GM12878 (cell line): ENCODE results near the gene C19orf12. TPM values are rescaled to one million over a fixed set of nuclear protein-coding genes. Genes with fewer than 3 reads are reported as not detected.
A peak's percentile ranks its signal among the peaks of the same experiment; 100 is the strongest.

Experiments
- ATAC-seq: fragments of 200-7000 bp; cut with Tn5 transposase; 3 replicates; pipeline ENCODE4 v1.9.1; 2020; ENCODE audit warnings: mild to moderate bottlenecking, moderate library complexity
- BruUV-seq: library from RNA; stranded (reverse); fragments of 400-500 nt; replicated peaks from 2 replicates; lab custom pipeline; 2021; lab: Mats Ljungman, UMichigan
- CTCF ChIA-PET: fragments of 300-600 bp; sonication (Branson Sonifier 250); formaldehyde crosslinking; extraction: SDS; loops from one replicate; lab custom pipeline; 2021; ENCODE audit warnings: inconsistent platforms; lab: Yijun Ruan, JAX
- POLR2A ChIA-PET: fragments of 350-600 bp; formaldehyde crosslinking; extraction: SDS; loops from one replicate; lab custom pipeline; 2021; ENCODE audit warnings: inconsistent platforms; lab: Charles Lee
- RAD21 ChIA-PET: fragments of 300-600 bp; sonication (Branson Sonifier 250); formaldehyde crosslinking; loops from one replicate; lab custom pipeline; 2023; ENCODE audit warnings: antibody characterized with exemption; ENCODE audit not compliant: unreplicated experiment; lab: Charles Lee
- SMC1A ChIA-PET: fragments of 300-600 bp; sonication (Branson Sonifier 250); formaldehyde crosslinking; loops from one replicate; lab custom pipeline; 2023; ENCODE audit not compliant: unreplicated experiment, uncharacterized antibody; lab: Charles Lee
- DNase-seq: peaks from one replicate; pipeline ENCODE4 v3.0.0-alpha.2; 2011; ENCODE audit warnings: low read depth, low spot score
- FAIRE-seq: peaks from 3 replicates; lab custom pipeline; 2011; peaks lifted over from hg19 to GRCh38; lab: Jason Lieb, UNC
- H2AFZ ChIP-seq: 2 replicates; pipeline ENCODE4 v1.6.0; 2011; ENCODE audit warnings: low read depth, low read length, control low read depth; ENCODE audit not compliant: control insufficient read depth
- H3K27ac ChIP-seq: 2 replicates; pipeline ENCODE4 v1.5.1; 2011; ENCODE audit warnings: control low read depth; ENCODE audit not compliant: control insufficient read depth, insufficient read depth
- H3K27me3 ChIP-seq, 2 experiments: replicated peaks in 1 of 2; 2 replicates each; pipeline versions ENCODE4 v1.6.0 to v1.6.1; 2011; ENCODE audit warnings: low read length in 1 of 2; ENCODE audit not compliant: control insufficient read depth in 2 of 2, insufficient read depth in 2 of 2
- H3K36me3 ChIP-seq, 2 experiments: 2 replicates each; pipeline ENCODE4 v1.5.1; 2011; ENCODE audit warnings: low read length in 1 of 2; ENCODE audit not compliant: control insufficient read depth in 2 of 2, insufficient read depth in 2 of 2
- H3K4me1 ChIP-seq: 2 replicates; pipeline ENCODE4 v1.6.1; 2011; ENCODE audit warnings: mild to moderate bottlenecking, low read length, moderate library complexity, mixed read lengths; ENCODE audit not compliant: control insufficient read depth, insufficient read depth
- H3K4me2 ChIP-seq: 2 replicates; pipeline ENCODE4 v1.6.0; 2011; ENCODE audit warnings: control low read depth; ENCODE audit not compliant: control insufficient read depth, insufficient read depth
- H3K4me3 ChIP-seq: fragments of 200-600 bp; sonication (generic); 2 replicates; pipeline ENCODE4 v1.5.1; 2016
- H3K79me2 ChIP-seq: 2 replicates; pipeline ENCODE4 v1.6.0; 2011; ENCODE audit warnings: low read length; ENCODE audit not compliant: control insufficient read depth, insufficient read depth
- H3K9ac ChIP-seq: 2 replicates; pipeline ENCODE4 v1.8.0; 2011; ENCODE audit warnings: low read length, control low read depth, mixed read lengths; ENCODE audit not compliant: control insufficient read depth, insufficient read depth
- H3K9me3 ChIP-seq: replicated peaks from 3 replicates; pipeline ENCODE4 v1.5.1; 2011; ENCODE audit warnings: mild to moderate bottlenecking, low read length; ENCODE audit not compliant: control insufficient read depth, insufficient read depth
- H4K20me1 ChIP-seq: 2 replicates; pipeline ENCODE4 v1.6.0; 2011; ENCODE audit not compliant: control insufficient read depth, insufficient read depth
- BACH1 ChIP-seq: fragments of 450-650 bp; IDR thresholded peaks from 2 replicates; pipeline ENCODE4 v1.6.1; 2017; ENCODE audit warnings: mild to moderate bottlenecking, borderline replicate concordance
- DPF2 ChIP-seq: fragments of 450-650 bp; IDR thresholded peaks from 2 replicates; pipeline ENCODE4 v1.6.1; 2017; ENCODE audit warnings: mild to moderate bottlenecking
- E2F8 ChIP-seq: fragments of 450-650 bp; IDR thresholded peaks from 2 replicates; pipeline ENCODE4 v1.6.1; 2018; ENCODE audit warnings: mild to moderate bottlenecking, low read depth, moderate library complexity; ENCODE audit not compliant: partially characterized antibody
- FOS ChIP-seq: IDR thresholded peaks from 3 replicates; pipeline ENCODE4 v1.6.1; 2011; ENCODE audit warnings: borderline replicate concordance; ENCODE audit not compliant: insufficient read length; ENCODE audit errors: extremely low read depth
- NR2C2 ChIP-seq: IDR thresholded peaks from 2 replicates; pipeline ENCODE4 v1.6.1; 2011; ENCODE audit warnings: borderline replicate concordance, low read depth; ENCODE audit not compliant: control insufficient read depth, insufficient read length
- PML ChIP-seq: IDR thresholded peaks from 2 replicates; pipeline ENCODE4 v1.6.1; 2012; ENCODE audit warnings: low read length, inconsistent platforms
- POLR2AphosphoS2 ChIP-seq: IDR thresholded peaks from 2 replicates; pipeline ENCODE4 v1.6.1; 2011; ENCODE audit warnings: low read depth, mild to moderate bottlenecking, low read length, improper control_type of control experiment, moderate library complexity
- POU2F2 ChIP-seq: IDR thresholded peaks from 3 replicates; pipeline ENCODE4 v1.6.1; 2011; ENCODE audit warnings: low read depth, mild to moderate bottlenecking, low read length, borderline replicate concordance
- RAD51 ChIP-seq: fragments of 450-650 bp; IDR thresholded peaks from 2 replicates; pipeline ENCODE4 v1.6.1; 2016; ENCODE audit warnings: moderate library complexity, mild to moderate bottlenecking, inconsistent platforms
- RUNX3 ChIP-seq: IDR thresholded peaks from 2 replicates; pipeline ENCODE4 v1.6.1; 2012; ENCODE audit warnings: low read length, inconsistent platforms
- SP1 ChIP-seq: IDR thresholded peaks from one replicate; pipeline ENCODE4 v1.6.1; 2011; ENCODE audit warnings: low read depth, low read length
- ZNF274 ChIP-seq: IDR thresholded peaks from one replicate; pipeline ENCODE4 v1.8.0; 2011; ENCODE audit not compliant: insufficient read length, insufficient read depth
- WGBS: methylation state at CpG from one replicate; pipeline ENCODE4 v1.1.6; 2016; ENCODE audit warnings: low lambda C conversion rate; ENCODE audit not compliant: insufficient replicate concordance, insufficient coverage; ENCODE audit errors: missing lambda C conversion rate; 5-methylcytosine and 5-hydroxymethylcytosine counted together
- in situ Hi-C: fragments of 300-500 bp; cut with MboI; formaldehyde crosslinking; loops from 9 replicates; pipeline ENCODE4 v1.14.3; 2018; ENCODE audit warnings: mixed read lengths
- intact Hi-C: fragments of 100-400 bp; cut with micrococcal nuclease; formaldehyde crosslinking; loops from one replicate; pipeline ENCODE4 v1.14.2; 2022; ENCODE audit not compliant: unreplicated experiment
- polyA plus RNA-seq, 11 experiments: library from polyadenylated mRNA; depleted of rRNA in 4 of 11; unstranded in 6 of 11; stranded (reverse) in 5 of 11; fragments of >200 nt; fragmentation: Nextera tagmentation in 4 of 11; fragmentation: Illumina TruSeq in 1 of 11; extraction: Ambion mirVana in 4 of 11; extraction: Trizol in 1 of 11; gene quantifications; 1 replicate in 1 of 11; 2 replicates in 10 of 11; pipeline versions ENCODE4 v1.2.1 to v1.2.3, GENCODE V29; 2011 to 2016; ENCODE audit warnings: inconsistent platforms in 2 of 11, missing spikeins in 2 of 11, low read depth in 1 of 11
- total RNA-seq, 4 experiments: library from RNA; depleted of rRNA in 3 of 4; stranded (reverse); fragments of >200 nt in 3 of 4; fragmentation: Illumina TruSeq in 1 of 4; extraction: Trizol in 1 of 4; gene quantifications; 2 replicates each; pipeline versions ENCODE4 v1.2.1 to v1.2.3, GENCODE V29; 2013 to 2021
- TF ChIP-seq, protein P1 (sequence below): IDR thresholded peaks from 2 replicates; pipeline ENCODE4 v1.6.1; 2011; ENCODE audit warnings: low read depth, mild to moderate bottlenecking, low read length, moderate library complexity, borderline replicate concordance; ENCODE audit errors: extremely low read depth
- TF ChIP-seq, protein P2 (sequence below): fragments of 450-650 bp; IDR thresholded peaks from 2 replicates; pipeline ENCODE4 v1.6.1; 2017; ENCODE audit warnings: low read depth, mild to moderate bottlenecking, moderate library complexity
- TF ChIP-seq, protein P3 (sequence below): fragments of 450-650 bp; IDR thresholded peaks from 2 replicates; pipeline ENCODE4 v1.6.1; 2017; ENCODE audit warnings: mild to moderate bottlenecking, moderate library complexity

The C19orf12 gene
- total and polyA plus RNA-seq, 10 of the 15 experiments (the other 5 are each of a cell fraction or from before 2014, with no cell fraction given) = 2.3 to 23.5 (median 20.3) TPM

DNA sequence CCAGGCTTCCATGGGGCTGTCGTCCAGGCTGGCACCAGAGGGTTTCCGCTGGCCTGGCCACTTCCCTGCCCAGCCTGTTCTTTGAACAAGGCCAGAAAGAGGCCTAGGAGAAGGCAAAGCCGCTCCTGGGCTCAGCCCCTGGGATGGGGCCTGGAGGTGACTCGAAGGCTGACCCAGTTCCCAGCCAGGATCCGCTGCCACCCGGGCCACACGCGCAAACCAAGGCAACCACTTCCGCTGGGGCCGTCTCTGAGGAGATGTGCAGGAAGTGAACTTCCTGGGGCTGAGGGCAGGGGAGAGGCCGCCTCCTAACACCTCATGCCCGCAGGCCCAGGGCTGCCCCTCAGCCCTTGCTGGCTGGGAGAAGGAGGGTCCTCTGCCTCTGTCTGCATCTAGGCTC lies 34.6 kb downstream of the C19orf12 start:
- CTCF ChIA-PET = interaction anchor here (0.5 to 1.8 kb wide), 4 partner anchors 7 to 982 kb away, joined by 3 to 6 read pairs (median 4); partner anchors contain the start of gene PLEKHF1
- FAIRE-seq (no peak), DNase-seq (no peak), ATAC-seq (peak; percentile 91)
- Histone ChIP-seq H3K4me2 (peak overlapping the region; percentile 83), H3K9me3 (no peaks in the 10 kb centered on the region), H2AFZ (peak overlapping the region; percentile 80), H4K20me1 (no peaks in the 10 kb centered on the region), H3K27ac (peak overlapping the region; percentile 86), H3K4me3 (no peak overlapping the region), H3K79me2 (no peaks in the 10 kb centered on the region; the same call in none of the 2 replicates), H3K36me3 (peaks cover 0 to 21% of the 10 kb centered on the region in 2 experiments; a peak in 3 of 4 replicates), H3K27me3 (no peaks in the 10 kb centered on the region), H3K4me1 (peaks cover 27% of the 10 kb centered on the region), H3K9ac (peak overlapping the region; percentile 34; the same call in 1 of the 2 replicates)
- RAD21 ChIA-PET = interaction anchor here (3.1 kb wide), 1 partner anchor 36 kb away, joined by 8 read pairs; no protein-coding TSS in a partner anchor
- 10% methylated on average over 12 of the region's 12 CpGs for WGBS
- POLR2A ChIA-PET = interaction anchor here (1.0 kb wide), 1 partner anchor 15 kb away, joined by 3 read pairs; the partner anchor contains the start of gene PLEKHF1
- intact Hi-C loops = no loop called here
- BruUV-seq = no TSS peak
- in situ Hi-C loops = no loop called here
- SMC1A ChIA-PET = interaction anchor here (1.0 to 1.3 kb wide), 4 partner anchors 8 to 33 kb away, joined by 3 to 5 read pairs (median 4); no protein-coding TSS in a partner anchor
- no peak for TF ChIP-seq BACH1
- TF ChIP-seq, protein P1, sequence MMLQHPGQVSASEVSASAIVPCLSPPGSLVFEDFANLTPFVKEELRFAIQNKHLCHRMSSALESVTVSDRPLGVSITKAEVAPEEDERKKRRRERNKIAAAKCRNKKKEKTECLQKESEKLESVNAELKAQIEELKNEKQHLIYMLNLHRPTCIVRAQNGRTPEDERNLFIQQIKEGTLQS = no peak
- TF ChIP-seq, protein P2, sequence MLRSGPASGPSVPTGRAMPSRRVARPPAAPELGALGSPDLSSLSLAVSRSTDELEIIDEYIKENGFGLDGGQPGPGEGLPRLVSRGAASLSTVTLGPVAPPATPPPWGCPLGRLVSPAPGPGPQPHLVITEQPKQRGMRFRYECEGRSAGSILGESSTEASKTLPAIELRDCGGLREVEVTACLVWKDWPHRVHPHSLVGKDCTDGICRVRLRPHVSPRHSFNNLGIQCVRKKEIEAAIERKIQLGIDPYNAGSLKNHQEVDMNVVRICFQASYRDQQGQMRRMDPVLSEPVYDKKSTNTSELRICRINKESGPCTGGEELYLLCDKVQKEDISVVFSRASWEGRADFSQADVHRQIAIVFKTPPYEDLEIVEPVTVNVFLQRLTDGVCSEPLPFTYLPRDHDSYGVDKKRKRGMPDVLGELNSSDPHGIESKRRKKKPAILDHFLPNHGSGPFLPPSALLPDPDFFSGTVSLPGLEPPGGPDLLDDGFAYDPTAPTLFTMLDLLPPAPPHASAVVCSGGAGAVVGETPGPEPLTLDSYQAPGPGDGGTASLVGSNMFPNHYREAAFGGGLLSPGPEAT = no peak
- no peak; the same call in 1 of the 2 replicates for TF ChIP-seq DPF2
- TF ChIP-seq, protein P3, sequence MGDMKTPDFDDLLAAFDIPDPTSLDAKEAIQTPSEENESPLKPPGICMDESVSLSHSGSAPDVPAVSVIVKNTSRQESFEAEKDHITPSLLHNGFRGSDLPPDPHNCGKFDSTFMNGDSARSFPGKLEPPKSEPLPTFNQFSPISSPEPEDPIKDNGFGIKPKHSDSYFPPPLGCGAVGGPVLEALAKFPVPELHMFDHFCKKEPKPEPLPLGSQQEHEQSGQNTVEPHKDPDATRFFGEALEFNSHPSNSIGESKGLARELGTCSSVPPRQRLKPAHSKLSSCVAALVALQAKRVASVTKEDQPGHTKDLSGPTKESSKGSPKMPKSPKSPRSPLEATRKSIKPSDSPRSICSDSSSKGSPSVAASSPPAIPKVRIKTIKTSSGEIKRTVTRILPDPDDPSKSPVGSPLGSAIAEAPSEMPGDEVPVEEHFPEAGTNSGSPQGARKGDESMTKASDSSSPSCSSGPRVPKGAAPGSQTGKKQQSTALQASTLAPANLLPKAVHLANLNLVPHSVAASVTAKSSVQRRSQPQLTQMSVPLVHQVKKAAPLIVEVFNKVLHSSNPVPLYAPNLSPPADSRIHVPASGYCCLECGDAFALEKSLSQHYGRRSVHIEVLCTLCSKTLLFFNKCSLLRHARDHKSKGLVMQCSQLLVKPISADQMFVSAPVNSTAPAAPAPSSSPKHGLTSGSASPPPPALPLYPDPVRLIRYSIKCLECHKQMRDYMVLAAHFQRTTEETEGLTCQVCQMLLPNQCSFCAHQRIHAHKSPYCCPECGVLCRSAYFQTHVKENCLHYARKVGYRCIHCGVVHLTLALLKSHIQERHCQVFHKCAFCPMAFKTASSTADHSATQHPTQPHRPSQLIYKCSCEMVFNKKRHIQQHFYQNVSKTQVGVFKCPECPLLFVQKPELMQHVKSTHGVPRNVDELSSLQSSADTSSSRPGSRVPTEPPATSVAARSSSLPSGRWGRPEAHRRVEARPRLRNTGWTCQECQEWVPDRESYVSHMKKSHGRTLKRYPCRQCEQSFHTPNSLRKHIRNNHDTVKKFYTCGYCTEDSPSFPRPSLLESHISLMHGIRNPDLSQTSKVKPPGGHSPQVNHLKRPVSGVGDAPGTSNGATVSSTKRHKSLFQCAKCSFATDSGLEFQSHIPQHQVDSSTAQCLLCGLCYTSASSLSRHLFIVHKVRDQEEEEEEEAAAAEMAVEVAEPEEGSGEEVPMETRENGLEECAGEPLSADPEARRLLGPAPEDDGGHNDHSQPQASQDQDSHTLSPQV = 0 out of 2 replicates have a peak, but pooled peaks have one; percentile 30
- no peak for TF ChIP-seq E2F8
- no peak for TF ChIP-seq ZNF274
- no peak for TF ChIP-seq POU2F2
- TF ChIP-seq POLR2AphosphoS2 = no peak
- TF ChIP-seq RUNX3 = peak; percentile 80
- no peak for TF ChIP-seq FOS
- no peak for TF ChIP-seq SP1
- TF ChIP-seq NR2C2 = no peak
- TF ChIP-seq RAD51 = no peak
- no peak for TF ChIP-seq PML
